SU-DHL-6 (cell line): ENCODE data around the gene KCP.
"Not testable (repeated sequence)": the region's sequence is repeated elsewhere in the genome, so short reads cannot be mapped to it uniquely, and the experiment has no call there.

Source experiments
- H2AFZ ChIP-seq: fragments of 200-600 bp; sonication (generic); 2 replicates; pipeline ENCODE4 v1.6.1; 2014; ENCODE audit warnings: low read depth, mild to moderate bottlenecking, moderate library complexity, mixed read lengths, antibody characterized with exemption, low read length; ENCODE audit not compliant: severe bottlenecking
- H3F3A ChIP-seq: fragments of 200-600 bp; shearing (Covaris generic); 2 replicates; pipeline ENCODE4 v1.6.0; 2016; ENCODE audit warnings: antibody characterized with exemption, mild to moderate bottlenecking; ENCODE audit not compliant: insufficient read depth
- H3K27ac ChIP-seq: fragments of 200-600 bp; sonication (generic); 2 replicates; pipeline ENCODE4 v1.5.1; 2016; ENCODE audit warnings: low read depth, mild to moderate bottlenecking, low read length, moderate library complexity, mixed read lengths
- H3K27me3 ChIP-seq: fragments of 200-600 bp; sonication (generic), shearing (Covaris generic); 2 replicates; pipeline ENCODE4 v1.6.0; 2014; ENCODE audit warnings: mild to moderate bottlenecking, low read length
- H3K36me3 ChIP-seq: fragments of 200-600 bp; sonication (generic); 2 replicates; pipeline ENCODE4 v1.6.1; 2014; ENCODE audit warnings: mild to moderate bottlenecking, low read length, mixed read lengths
- H3K4me2 ChIP-seq: fragments of 300-600, 200-600 bp; shearing (Covaris generic), sonication (generic); 2 replicates; pipeline ENCODE4 v1.6.0; 2014; ENCODE audit warnings: low read length, low read depth, mild to moderate bottlenecking; ENCODE audit not compliant: poor library complexity, severe bottlenecking
- H3K4me3 ChIP-seq: fragments of 200-600 bp; sonication (generic); 2 replicates; pipeline ENCODE4 v1.5.1; 2014; ENCODE audit warnings: antibody characterized with exemption, low read length, mild to moderate bottlenecking, mixed read lengths; ENCODE audit not compliant: insufficient read depth, poor library complexity, severe bottlenecking
- H3K79me2 ChIP-seq: fragments of 200-600 bp; sonication (generic); 2 replicates; pipeline ENCODE4 v1.6.1; 2014; ENCODE audit warnings: mild to moderate bottlenecking, low read length, moderate library complexity; ENCODE audit not compliant: insufficient read depth
- H3K9ac ChIP-seq: fragments of 200-600 bp; sonication (generic); 2 replicates; pipeline ENCODE4 v1.7.0; 2014; ENCODE audit warnings: mild to moderate bottlenecking, low read length
- H3K9me2 ChIP-seq: fragments of 200-600 bp; sonication (generic); replicated peaks from 2 replicates; pipeline ENCODE4 v1.6.1; 2014; ENCODE audit warnings: low read length; ENCODE audit not compliant: insufficient read depth
- H3K9me3 ChIP-seq: fragments of 200-600 bp; sonication (generic); 2 replicates; pipeline ENCODE4 v1.6.1; 2014; ENCODE audit warnings: low read length, mixed read lengths; ENCODE audit not compliant: insufficient read depth
- H4K20me1 ChIP-seq: fragments of 200-600 bp; sonication (generic); 2 replicates; pipeline ENCODE4 v1.6.1; 2014; ENCODE audit warnings: low read depth, mild to moderate bottlenecking, antibody characterized with exemption, low read length, moderate library complexity, mixed read lengths
- CTCF ChIP-seq: fragments of 200-600 bp; sonication (generic); IDR thresholded peaks from one replicate; pipeline ENCODE4 v1.5.1; 2017; ENCODE audit warnings: antibody characterized with exemption, mild to moderate bottlenecking, low read length, moderate library complexity; ENCODE audit not compliant: insufficient read depth, poor library complexity, severe bottlenecking
- EZH2phosphoT487 ChIP-seq: fragments of 200-600 bp; sonication (generic), shearing (Covaris generic); conservative IDR thresholded peaks from 2 replicates; pipeline ENCODE4 v1.6.1; 2018; ENCODE audit warnings: mild to moderate bottlenecking, antibody characterized with exemption, low read length, moderate library complexity, mixed read lengths

KCP gene

DNA sequence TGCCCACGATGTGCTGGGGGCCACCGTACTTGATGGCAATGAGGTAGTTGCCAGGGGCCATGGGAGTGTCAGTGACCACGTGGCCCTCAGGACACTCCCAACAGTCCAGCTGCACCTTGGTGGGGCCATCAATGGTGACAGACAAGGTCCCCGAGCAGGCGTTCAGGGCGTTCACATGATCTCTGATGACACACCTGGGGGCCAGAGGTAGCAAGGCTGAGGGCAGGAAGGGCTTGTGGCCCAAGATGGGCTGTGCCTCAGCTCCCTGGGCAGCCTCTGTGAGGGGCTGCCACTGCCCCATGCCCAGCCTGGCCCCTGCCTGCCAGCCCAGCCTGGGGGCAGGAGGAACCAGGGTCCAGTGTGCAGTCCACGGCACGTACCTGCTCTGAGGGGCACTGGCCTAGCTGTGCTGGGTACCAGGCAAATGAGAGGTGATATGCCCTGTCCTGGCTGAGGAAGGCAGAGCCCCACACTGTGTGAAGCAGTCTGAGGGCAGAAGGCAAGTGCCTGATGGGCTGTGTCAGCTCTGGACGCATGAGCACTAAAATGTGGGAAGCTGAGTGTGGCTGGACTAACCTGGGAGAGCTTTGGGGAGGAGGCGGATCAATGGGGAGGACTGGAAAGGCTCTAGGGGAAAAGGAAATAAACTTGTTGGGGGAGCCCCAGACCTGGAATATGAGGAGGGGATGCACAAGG lies 3.5 kb upstream of the KCP start:
- Histone ChIP-seq H3K4me2 (no peak overlapping the region), H3K9ac (no peak overlapping the region), H3K79me2 (no peaks in the 10 kb centered on the region), H3K27me3 (no peaks in the 10 kb centered on the region), H3K4me3 (no peak overlapping the region), H3K27ac (no peak overlapping the region), H3K9me3 (no peaks in the 10 kb centered on the region), H3F3A (no peaks in the 10 kb centered on the region), H4K20me1 (no peaks in the 10 kb centered on the region), H3K9me2 (no peaks in the 10 kb centered on the region), H3K36me3 (no peaks in the 10 kb centered on the region), H2AFZ (no peak overlapping the region)
- TF ChIP-seq EZH2phosphoT487 (no peak), CTCF (no peak)

GRCh38 chr7:128912709-128913495 lies 2.4 kb upstream of the KCP start:
- H3K4me3 ChIP-seq, H3K27ac ChIP-seq, H3K36me3 ChIP-seq, H3K27me3 ChIP-seq, H3K79me2 ChIP-seq, H3K4me2 ChIP-seq, H3K9me3 ChIP-seq, H4K20me1 ChIP-seq, H3F3A ChIP-seq, H3K9ac ChIP-seq, H2AFZ ChIP-seq, H3K9me2 ChIP-seq: not testable (repeated sequence)

DNA sequence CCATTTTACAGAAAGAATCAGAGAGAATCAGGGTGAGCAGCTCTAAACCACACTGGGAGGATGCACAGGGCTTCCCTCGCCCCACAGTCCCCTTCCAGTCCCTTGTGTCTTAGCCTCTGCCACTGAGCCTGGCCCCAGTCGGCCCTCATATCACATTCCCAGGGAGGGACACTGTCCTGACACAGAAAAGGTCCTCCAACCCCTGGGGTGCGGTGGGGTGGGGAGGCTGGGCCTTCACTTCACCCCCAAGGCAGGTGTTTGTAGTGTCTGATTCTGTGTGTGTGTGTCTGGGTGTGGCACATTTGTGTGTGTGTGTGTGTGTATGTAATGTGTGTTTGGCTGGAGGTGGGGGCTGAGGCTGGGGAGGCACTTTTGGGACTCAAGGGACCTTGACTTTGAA lies 1.8 kb upstream of the KCP start:
- no peak overlapping the region for H2AFZ ChIP-seq
- TF ChIP-seq CTCF (no peak), EZH2phosphoT487 (no peak)
- no peaks in the 10 kb centered on the region for H4K20me1 ChIP-seq
- H3K9me3 ChIP-seq: no peaks in the 10 kb centered on the region
- no peaks in the 10 kb centered on the region for H3K9me2 ChIP-seq
- H3K9ac ChIP-seq: no peak overlapping the region
- H3K4me2 ChIP-seq: no peak overlapping the region
- H3K36me3 ChIP-seq: no peaks in the 10 kb centered on the region
- H3F3A ChIP-seq: no peaks in the 10 kb centered on the region
- H3K27ac ChIP-seq: no peak overlapping the region
- no peaks in the 10 kb centered on the region for H3K79me2 ChIP-seq
- H3K27me3 ChIP-seq: no peaks in the 10 kb centered on the region
- no peak overlapping the region for H3K4me3 ChIP-seq

- Histone ChIP-seq H3K27ac (no peak overlapping the region), H3K9me2 (no peaks in the 10 kb centered on the region), H4K20me1 (no peaks in the 10 kb centered on the region), H3K79me2 (no peaks in the 10 kb centered on the region), H3K36me3 (no peaks in the 10 kb centered on the region), H3K4me3 (no peak overlapping the region), H3K9me3 (no peaks in the 10 kb centered on the region), H3K27me3 (no peaks in the 10 kb centered on the region), H3F3A (no peaks in the 10 kb centered on the region), H3K9ac (no peak overlapping the region), H3K4me2 (no peak overlapping the region), H2AFZ (no peak overlapping the region)
- no peak for TF ChIP-seq EZH2phosphoT487
- TF ChIP-seq CTCF: no peak
Observed at GRCh38 chr7:128911423-128912031, 1.0 kb upstream of the KCP start.
